SK-N-SH (cell line): ENCODE measurements around the gene TBC1D16. TPM values are rescaled to one million over a fixed set of nuclear protein-coding genes. Genes with fewer than 3 reads are reported as not detected.

Experiments
- CTCF ChIA-PET: fragments of 300-600, 350-600 bp; formaldehyde crosslinking; extraction: SDS; loops from one replicate; lab custom pipeline; 2021; lab: Yijun Ruan, JAX
- POLR2A ChIA-PET: fragments of 350-600 bp; sonication (Branson Sonifier 250); formaldehyde crosslinking; extraction: SDS; loops from one replicate; lab custom pipeline; 2020; ENCODE audit warnings: antibody characterized with exemption, inconsistent platforms; lab: Yijun Ruan, JAX
- DNase-seq: peaks from one replicate; pipeline ENCODE4 v3.0.0; 2012
- H2AFZ ChIP-seq: fragments of 200-600 bp; sonication (generic); 2 replicates; pipeline ENCODE4 v1.8.1; 2016; ENCODE audit warnings: antibody characterized with exemption, mild to moderate bottlenecking, low read depth
- H3F3A ChIP-seq: fragments of 200-600 bp; sonication (generic); replicated peaks from 2 replicates; pipeline ENCODE3; 2016; ENCODE audit warnings: antibody characterized with exemption, mild to moderate bottlenecking; ENCODE audit not compliant: insufficient read depth
- H3K27ac ChIP-seq, 2 experiments: fragments of 200-500 bp in 1 of 2; fragments of 200-600 bp in 1 of 2; sonication (Bioruptor generic) in 1 of 2; sonication (generic), shearing (Covaris generic) in 1 of 2; 2 replicates each; pipeline versions ENCODE4 v1.5.1 to v1.6.1; 2014 to 2016; ENCODE audit warnings: low read depth in 2 of 2, inconsistent platforms in 1 of 2, low read length in 1 of 2, mild to moderate bottlenecking in 1 of 2, mixed read lengths in 1 of 2
- H3K27me3 ChIP-seq: fragments of 200-600 bp; sonication (generic), shearing (Covaris generic); 2 replicates; pipeline ENCODE4 v1.6.1; 2016; ENCODE audit warnings: mixed run types; ENCODE audit not compliant: insufficient read depth
- H3K36me3 ChIP-seq, 2 experiments: fragments of 200-500 bp in 1 of 2; fragments of 200-600 bp in 1 of 2; sonication (Bioruptor generic) in 1 of 2; sonication (generic) in 1 of 2; replicated peaks in 1 of 2; 2 replicates each; pipeline versions ENCODE3 to v1.5.1; 2014 to 2016; ENCODE audit warnings: low read length in 1 of 2, mild to moderate bottlenecking in 1 of 2; ENCODE audit not compliant: insufficient read depth in 2 of 2, control insufficient read depth in 1 of 2
- H3K4me1 ChIP-seq, 2 experiments: fragments of 200-500 bp in 1 of 2; fragments of 200-600 bp in 1 of 2; sonication (Bioruptor generic) in 1 of 2; sonication (generic), shearing (Covaris generic) in 1 of 2; 2 replicates each; pipeline versions ENCODE4 v1.5.1 to v1.6.1; 2014 to 2016; ENCODE audit warnings: low read depth in 1 of 2, low read length in 1 of 2, mixed run types in 1 of 2; ENCODE audit not compliant: insufficient read depth in 2 of 2, control insufficient read depth in 1 of 2
- H3K4me2 ChIP-seq: fragments of 200-600 bp; sonication (generic), shearing (Covaris generic); 2 replicates; pipeline ENCODE4 v1.6.1; 2017; ENCODE audit warnings: mixed run types
- H3K4me3 ChIP-seq, 2 experiments: fragments of 200-500 bp in 1 of 2; fragments of 200-600 bp in 1 of 2; sonication (Bioruptor generic) in 1 of 2; sonication (generic), shearing (Covaris generic) in 1 of 2; 2 replicates each; pipeline versions ENCODE4 v1.5.1 to v1.8.1; 2014 to 2016; ENCODE audit warnings: low read depth in 2 of 2, inconsistent platforms in 1 of 2, low read length in 1 of 2, mild to moderate bottlenecking in 1 of 2, mixed read lengths in 1 of 2, moderate library complexity in 1 of 2
- H3K79me2 ChIP-seq: fragments of 200-600 bp; sonication (generic); 2 replicates; pipeline ENCODE4 v1.8.1; 2017; ENCODE audit warnings: mild to moderate bottlenecking; ENCODE audit not compliant: insufficient read depth
- H3K9ac ChIP-seq: fragments of 200-600 bp; sonication (generic); 2 replicates; pipeline ENCODE4 v1.6.1; 2017; ENCODE audit warnings: mixed run types
- H3K9me2 ChIP-seq: fragments of 200-600 bp; sonication (generic); 2 replicates; pipeline ENCODE4 v1.6.1; 2017; ENCODE audit warnings: mixed run types
- H3K9me3 ChIP-seq: fragments of 200-600 bp; sonication (generic); 2 replicates; pipeline ENCODE4 v1.6.1; 2017; ENCODE audit warnings: mixed run types, mild to moderate bottlenecking, moderate library complexity
- H4K20me1 ChIP-seq: fragments of 200-600 bp; sonication (generic); 2 replicates; pipeline ENCODE4 v1.6.1; 2017; ENCODE audit warnings: mild to moderate bottlenecking, mixed run types; ENCODE audit not compliant: insufficient read depth
- CHD2 ChIP-seq: fragments of 150-350 bp; IDR thresholded peaks from 2 replicates; pipeline ENCODE4 v1.6.1; 2018; ENCODE audit warnings: low read length; ENCODE audit not compliant: partially characterized antibody
- ELF1 ChIP-seq: IDR thresholded peaks from 2 replicates; pipeline ENCODE4 v1.4.0; 2012
- EP300 ChIP-seq, 2 experiments: IDR thresholded peaks; 2 replicates each; pipeline versions ENCODE4 v1.4.0 to v1.6.1; 2012; ENCODE audit warnings: borderline replicate concordance in 1 of 2, low read depth in 1 of 2, low read length in 1 of 2
- GATA2 ChIP-seq: sonication (generic); formaldehyde crosslinking; IDR thresholded peaks from 2 replicates; pipeline ENCODE4 v1.5.0; 2020; ENCODE audit warnings: mild to moderate bottlenecking, missing genetic modification reagents
- NFIC ChIP-seq: IDR thresholded peaks from 2 replicates; pipeline ENCODE4 v1.4.0; 2012; ENCODE audit warnings: borderline replicate concordance
- POLR2AphosphoS5 ChIP-seq: IDR thresholded peaks from 2 replicates; pipeline ENCODE4 v1.6.1; 2012; ENCODE audit warnings: low read depth, low read length
- TEAD4 ChIP-seq: IDR thresholded peaks from 2 replicates; pipeline ENCODE4 v1.4.0; 2012; ENCODE audit warnings: mild to moderate bottlenecking, borderline replicate concordance; ENCODE audit not compliant: insufficient read depth
- YY1 ChIP-seq: IDR thresholded peaks from 2 replicates; pipeline ENCODE4 v1.4.0; 2012; ENCODE audit warnings: low read depth, mild to moderate bottlenecking
- WGBS: methylation state at CpG from one replicate; pipeline ENCODE4 v1.1.6; 2017; ENCODE audit warnings: low lambda C conversion rate; 5-methylcytosine and 5-hydroxymethylcytosine counted together
- polyA plus RNA-seq, 3 experiments: library from polyadenylated mRNA; depleted of rRNA; stranded (reverse); fragments of >200 nt; gene quantifications; 2 replicates each; pipeline ENCODE4 v1.2.3, GENCODE V29; 2012
- TF ChIP-seq, protein P1 (sequence below): IDR thresholded peaks from 2 replicates; pipeline ENCODE4 v1.4.0; 2012; ENCODE audit warnings: low read depth, borderline replicate concordance
- TF ChIP-seq, protein P2 (sequence below): fragments of 150-350 bp; IDR thresholded peaks from 2 replicates; pipeline ENCODE4 v1.6.1; 2016; ENCODE audit warnings: mild to moderate bottlenecking, low read depth, low read length

The TBC1D16 gene
- polyA plus RNA-seq, 1 of the 3 experiments (the other 2 are of a cell fraction), result 14.5 TPM

DNA sequence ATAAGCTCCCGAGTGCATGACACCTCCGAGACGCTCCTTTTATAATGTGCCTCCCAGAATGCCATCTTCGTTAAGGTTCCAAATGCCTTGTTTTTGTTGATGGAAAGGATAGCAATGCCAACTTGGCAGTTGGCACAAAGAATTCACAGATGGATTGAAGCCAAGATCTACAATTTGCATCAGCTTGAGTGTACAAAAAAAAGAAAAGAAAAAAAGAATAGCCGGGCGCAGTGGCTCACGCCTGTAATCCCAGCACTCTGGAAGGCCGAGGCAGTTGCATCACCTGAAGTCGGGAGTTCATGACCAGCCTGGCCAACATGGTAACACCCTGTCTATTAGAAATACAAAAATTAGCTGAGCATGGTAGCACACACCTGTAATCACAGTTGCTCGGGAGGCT is 7.6 kb downstream of the TBC1D16 start:
- 95% methylated on average over 10 of the region's 10 CpGs for WGBS
- H3K9me2 ChIP-seq, result no peaks in the 10 kb centered on the region
- TF ChIP-seq, protein P1, sequence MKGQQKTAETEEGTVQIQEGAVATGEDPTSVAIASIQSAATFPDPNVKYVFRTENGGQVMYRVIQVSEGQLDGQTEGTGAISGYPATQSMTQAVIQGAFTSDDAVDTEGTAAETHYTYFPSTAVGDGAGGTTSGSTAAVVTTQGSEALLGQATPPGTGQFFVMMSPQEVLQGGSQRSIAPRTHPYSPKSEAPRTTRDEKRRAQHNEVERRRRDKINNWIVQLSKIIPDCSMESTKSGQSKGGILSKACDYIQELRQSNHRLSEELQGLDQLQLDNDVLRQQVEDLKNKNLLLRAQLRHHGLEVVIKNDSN, result no peak
- no peak for TF ChIP-seq EP300 (IDR thresholded peaks at IDR 0.05; ENCODE audit: borderline replicate concordance in 1 of 2, low read depth in 1 of 2, low read length in 1 of 2)
- TF ChIP-seq, protein P2, sequence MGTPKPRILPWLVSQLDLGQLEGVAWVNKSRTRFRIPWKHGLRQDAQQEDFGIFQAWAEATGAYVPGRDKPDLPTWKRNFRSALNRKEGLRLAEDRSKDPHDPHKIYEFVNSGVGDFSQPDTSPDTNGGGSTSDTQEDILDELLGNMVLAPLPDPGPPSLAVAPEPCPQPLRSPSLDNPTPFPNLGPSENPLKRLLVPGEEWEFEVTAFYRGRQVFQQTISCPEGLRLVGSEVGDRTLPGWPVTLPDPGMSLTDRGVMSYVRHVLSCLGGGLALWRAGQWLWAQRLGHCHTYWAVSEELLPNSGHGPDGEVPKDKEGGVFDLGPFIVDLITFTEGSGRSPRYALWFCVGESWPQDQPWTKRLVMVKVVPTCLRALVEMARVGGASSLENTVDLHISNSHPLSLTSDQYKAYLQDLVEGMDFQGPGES, result no peak
- TF ChIP-seq, all 33 proteins: peak for 0
- no peaks in the 10 kb centered on the region for H3K36me3 ChIP-seq
- H3K27ac ChIP-seq, result no peak overlapping the region
- H3F3A ChIP-seq, result no peaks in the 10 kb centered on the region
- DNase-seq, result no peak
- no peaks in the 10 kb centered on the region for H3K9me3 ChIP-seq
- no peak overlapping the region for H3K4me2 ChIP-seq
- no peak overlapping the region for H3K4me3 ChIP-seq
- H3K27me3 ChIP-seq, result no peaks in the 10 kb centered on the region
- no peak overlapping the region for H3K9ac ChIP-seq
- CTCF ChIA-PET, result interaction anchor here (0.6 to 10.7 kb wide), 6 partner anchors 13 to 184 kb away, joined by 3 to 72 read pairs (median 3); no protein-coding TSS in a partner anchor
- peaks cover 88% of the 10 kb centered on the region for H3K79me2 ChIP-seq
- H2AFZ ChIP-seq, result no peak overlapping the region
- peaks cover 8 to 24% of the 10 kb centered on the region in 2 experiments; a peak in 3 of 4 replicates for H3K4me1 ChIP-seq
- H4K20me1 ChIP-seq, result peaks cover 72% of the 10 kb centered on the region
- POLR2A ChIA-PET, result interaction anchor here (0.7 to 2.0 kb wide), 2 partner anchors 59 to 73 kb away, joined by 4 to 6 read pairs; partner anchors contain the start of gene GAA

DNA sequence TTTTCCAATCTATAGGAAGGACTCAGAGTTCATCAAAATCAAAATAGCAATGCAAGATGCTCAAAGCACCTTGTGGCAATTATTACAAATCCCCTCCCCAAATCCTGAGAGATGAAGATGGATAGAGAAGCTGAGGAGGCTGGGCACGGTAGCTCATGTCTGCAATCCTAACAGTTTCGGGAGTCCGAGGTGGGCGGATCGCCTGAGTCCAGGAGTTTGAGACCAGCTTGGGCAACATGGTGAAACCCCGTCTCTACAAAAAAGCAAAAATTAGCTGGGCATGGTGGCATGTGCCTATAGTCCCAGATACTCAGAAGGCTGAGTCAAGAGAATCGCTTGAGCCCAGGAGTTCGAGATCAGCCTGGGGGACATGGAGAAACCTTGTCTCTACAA is 8.6 kb downstream of the TBC1D16 start:
- Histone ChIP-seq H2AFZ (no peak overlapping the region), H3K4me3 (no peak overlapping the region), H3K36me3 (no peaks in the 10 kb centered on the region)
- TF ChIP-seq GATA2 (no peak), POLR2AphosphoS5 (no peak), ELF1 (no peak), NFIC (no peak), CHD2 (no peak), TEAD4 (no peak), YY1 (no peak)
- TF ChIP-seq, all 33 proteins: peak for 0
- CTCF ChIA-PET, result interaction anchor here (0.6 to 10.7 kb wide), 9 partner anchors 18 to 1798 kb away, joined by 3 to 72 read pairs (median 3); no protein-coding TSS in a partner anchor
- Histone ChIP-seq H3K27me3 (no peaks in the 10 kb centered on the region), H3K4me1 (peaks cover 8 to 14% of the 10 kb centered on the region in 2 experiments; a peak in 2 of 4 replicates), H3K9ac (no peak overlapping the region), H4K20me1 (peaks cover 62% of the 10 kb centered on the region), H3K9me3 (no peaks in the 10 kb centered on the region), H3K4me2 (no peak overlapping the region), H3K27ac (no peak overlapping the region), H3K79me2 (peaks cover 86% of the 10 kb centered on the region), H3F3A (peaks cover 2% of the 10 kb centered on the region), H3K9me2 (no peaks in the 10 kb centered on the region)
- WGBS, result 96% methylated on average over 8 of the region's 8 CpGs
- POLR2A ChIA-PET, result interaction anchor here (1.0 kb wide), 1 partner anchor 8 kb away, joined by 3 read pairs; no protein-coding TSS in a partner anchor
- DNase-seq, result no peak
